COR-L47 (cell line): ENCODE data around the gene PGGHG.
"Not testable (repeated sequence)": the region's sequence is repeated elsewhere in the genome, so short reads cannot be mapped to it uniquely, and the experiment has no call there.

Source experiments
- DNase-seq: peaks from one replicate; lab custom pipeline; 2025; lab: John Stamatoyannopoulos, UW

Gene PGGHG

GRCh38 chr11:313787-314553 lies 25.0 kb downstream of the PGGHG start, which contains the start of gene IFITM1:
TSS of gene IFITM1 (plus strand) at chr11:314040. CDS start at chr11:314171, 131 bp downstream.
- no peak for DNase-seq

GRCh38 chr11:314554-314875 lies 25.6 kb downstream of the PGGHG start:
- not testable (repeated sequence) for DNase-seq

GRCh38 chr11:315051-315481 lies 26.1 kb downstream of the PGGHG start:
- no peak for DNase-seq

GRCh38 chr11:315516-315994 lies 26.6 kb downstream of the PGGHG start:
- no peak for DNase-seq

- no peak for DNase-seq
Measured at GRCh38 chr11:316031-316701, 27.2 kb downstream of the PGGHG start.

GRCh38 chr11:316891-317301 lies 28.0 kb downstream of the PGGHG start:
- DNase-seq, result no peak

- DNase-seq, result not testable (repeated sequence)
Measured at GRCh38 chr11:317668-318404, 28.9 kb downstream of the PGGHG start.

GRCh38 chr11:318405-319120 lies 29.6 kb downstream of the PGGHG start:
- not testable (repeated sequence) for DNase-seq

- not testable (repeated sequence) for DNase-seq
Measured at GRCh38 chr11:319121-319887, 30.4 kb downstream of the PGGHG start.

GRCh38 chr11:319888-320273 lies 31.0 kb downstream of the PGGHG start:
- DNase-seq, result not testable (repeated sequence)

GRCh38 chr11:324156-324555 lies 35.2 kb downstream of the PGGHG start:
- no peak for DNase-seq

GRCh38 chr11:324593-325517 lies 35.9 kb downstream of the PGGHG start:
- not testable (repeated sequence) for DNase-seq

GRCh38 chr11:325796-326591 lies 37.1 kb downstream of the PGGHG start:
- DNase-seq, result no peak

GRCh38 chr11:326592-326841 lies 37.6 kb downstream of the PGGHG start:
- DNase-seq, result no peak

GRCh38 chr11:326842-327580 lies 38.1 kb downstream of the PGGHG start:
- no peak for DNase-seq

- no peak for DNase-seq
Measured at GRCh38 chr11:327581-327923, 38.6 kb downstream of the PGGHG start.

- DNase-seq, result no peak
Measured at GRCh38 chr11:328012-328411, 39.1 kb downstream of the PGGHG start.

GRCh38 chr11:328516-329100 lies 39.7 kb downstream of the PGGHG start:
- not testable (repeated sequence) for DNase-seq

- DNase-seq, result no peak
Measured at GRCh38 chr11:329886-330253, 40.9 kb downstream of the PGGHG start.
